HEK293 (cell line): Measurements from ENCODE around the gene KCNJ5.

Experiments used
- CTCF ChIA-PET: fragments of 350-600 bp; formaldehyde crosslinking; extraction: SDS; loops from one replicate; lab custom pipeline; 2021; ENCODE audit warnings: antibody characterized with exemption; lab: Yijun Ruan, JAX
- POLR2A ChIA-PET: fragments of 300-600 bp; formaldehyde crosslinking; extraction: SDS; loops from one replicate; lab custom pipeline; 2020; ENCODE audit warnings: antibody characterized with exemption, inconsistent platforms; lab: Yijun Ruan, JAX
- H3K27ac ChIP-seq: fragments of 200-500 bp; sonication (Bioruptor generic); 2 replicates; pipeline ENCODE4 v1.5.1; 2014; ENCODE audit warnings: low read depth, low read length, control low read depth, inconsistent platforms; ENCODE audit errors: extremely low read depth
- H3K36me3 ChIP-seq, 2 experiments: fragments of 200-500 bp in 1 of 2; sonication (Bioruptor generic) in 1 of 2; 1 replicate in 1 of 2; 2 replicates in 1 of 2; pipeline ENCODE4 v1.5.1; 2014 to 2017; ENCODE audit warnings: inconsistent platforms in 2 of 2, low read length in 2 of 2; ENCODE audit not compliant: control insufficient read depth in 2 of 2, insufficient read depth in 1 of 2
- H3K4me1 ChIP-seq: fragments of 200-500 bp; sonication (Bioruptor generic); 2 replicates; pipeline ENCODE4 v1.5.1; 2014; ENCODE audit warnings: mild to moderate bottlenecking, low read length, inconsistent platforms; ENCODE audit not compliant: control insufficient read depth, insufficient read depth
- H3K4me3 ChIP-seq: 2 replicates; pipeline ENCODE4 v1.5.1; 2011; ENCODE audit warnings: low read depth, mild to moderate bottlenecking, control low read depth, low read length, moderate library complexity
- H3K9me3 ChIP-seq: fragments of 200-500 bp; sonication (Bioruptor generic); 2 replicates; pipeline ENCODE4 v1.5.1; 2014; ENCODE audit warnings: low read depth, low read length, inconsistent platforms; ENCODE audit not compliant: control insufficient read depth, insufficient read depth
- EGR2 ChIP-seq: fragments of 450-650 bp; formaldehyde crosslinking; IDR thresholded peaks from 2 replicates; pipeline ENCODE4 v1.5.1; 2016; ENCODE audit warnings: low read depth, missing biosample characterization, missing genetic modification characterization
- HOXA7 ChIP-seq: sonication (generic); formaldehyde crosslinking; IDR thresholded peaks from 2 replicates; pipeline ENCODE4 v1.8.1; 2022; ENCODE audit warnings: missing genetic modification reagents, borderline replicate concordance
- MYNN ChIP-seq: fragments of 450-650 bp; formaldehyde crosslinking; IDR thresholded peaks from 2 replicates; pipeline ENCODE4 v1.5.1; 2016; ENCODE audit warnings: missing biosample characterization, missing genetic modification characterization, borderline replicate concordance
- SP3 ChIP-seq: fragments of 450-650 bp; formaldehyde crosslinking; IDR thresholded peaks from 2 replicates; pipeline ENCODE4 v1.5.1; 2016; ENCODE audit warnings: missing biosample characterization, missing genetic modification characterization
- TRIM28 ChIP-seq: IDR thresholded peaks from 2 replicates; pipeline ENCODE4 v1.6.1; 2011; ENCODE audit warnings: low read length, control low read depth, borderline replicate concordance
- YY1 ChIP-seq: fragments of 450-650 bp; formaldehyde crosslinking; IDR thresholded peaks from 2 replicates; pipeline ENCODE4 v1.5.1; 2018; ENCODE audit warnings: missing biosample characterization, missing genetic modification characterization
- ZBTB21 ChIP-seq: fragments of 450-650 bp; formaldehyde crosslinking; IDR thresholded peaks from 2 replicates; pipeline ENCODE4 v1.5.1; 2017; ENCODE audit warnings: missing biosample characterization, missing genetic modification characterization
- ZEB2 ChIP-seq: fragments of 450-650 bp; formaldehyde crosslinking; IDR thresholded peaks from 2 replicates; pipeline ENCODE4 v1.5.1; 2016; ENCODE audit warnings: missing biosample characterization, missing genetic modification characterization
- ZFHX2 ChIP-seq: fragments of 450-650 bp; formaldehyde crosslinking; conservative IDR thresholded peaks from 2 replicates; pipeline ENCODE4 v1.5.1; 2016; ENCODE audit warnings: missing biosample characterization, missing genetic modification characterization
- ZFP41 ChIP-seq: fragments of 450-650 bp; formaldehyde crosslinking; IDR thresholded peaks from 2 replicates; pipeline ENCODE4 v1.5.1; 2016; ENCODE audit warnings: missing biosample characterization, missing genetic modification characterization, borderline replicate concordance
- ZNF174 ChIP-seq: fragments of 450-650 bp; formaldehyde crosslinking; IDR thresholded peaks from 2 replicates; pipeline ENCODE4 v1.5.0; 2017; ENCODE audit warnings: missing biosample characterization, mild to moderate bottlenecking, missing genetic modification characterization
- ZNF202 ChIP-seq: fragments of 450-650 bp; formaldehyde crosslinking; IDR thresholded peaks from 2 replicates; pipeline ENCODE4 v1.5.1; 2016; ENCODE audit warnings: missing biosample characterization, missing genetic modification characterization, borderline replicate concordance
- ZNF221 ChIP-seq: fragments of 450-650 bp; formaldehyde crosslinking; IDR thresholded peaks from 2 replicates; pipeline ENCODE4 v1.5.1; 2017; ENCODE audit warnings: missing biosample characterization, missing genetic modification characterization, borderline replicate concordance
- ZNF473 ChIP-seq: fragments of 450-650 bp; formaldehyde crosslinking; IDR thresholded peaks from 2 replicates; pipeline ENCODE4 v1.5.1; 2017; ENCODE audit warnings: missing biosample characterization, missing genetic modification characterization
- ZNF501 ChIP-seq: fragments of 450-650 bp; formaldehyde crosslinking; IDR thresholded peaks from 2 replicates; pipeline ENCODE4 v1.5.1; 2016; ENCODE audit warnings: missing biosample characterization, missing genetic modification characterization
- ZNF654 ChIP-seq: fragments of 450-650 bp; formaldehyde crosslinking; IDR thresholded peaks from 2 replicates; pipeline ENCODE4 v1.5.1; 2016; ENCODE audit warnings: low read depth, missing biosample characterization, missing genetic modification characterization
- ZSCAN30 ChIP-seq: fragments of 450-650 bp; IDR thresholded peaks from 2 replicates; pipeline ENCODE4 v1.5.1; 2018; ENCODE audit warnings: missing biosample characterization, mild to moderate bottlenecking, missing genetic modification characterization, moderate library complexity
- TF ChIP-seq, protein P1 (sequence below): fragments of 450-650 bp; formaldehyde crosslinking; IDR thresholded peaks from 2 replicates; pipeline ENCODE4 v1.5.1; 2016; ENCODE audit warnings: missing biosample characterization, missing genetic modification characterization, borderline replicate concordance

KCNJ5 gene

DNA sequence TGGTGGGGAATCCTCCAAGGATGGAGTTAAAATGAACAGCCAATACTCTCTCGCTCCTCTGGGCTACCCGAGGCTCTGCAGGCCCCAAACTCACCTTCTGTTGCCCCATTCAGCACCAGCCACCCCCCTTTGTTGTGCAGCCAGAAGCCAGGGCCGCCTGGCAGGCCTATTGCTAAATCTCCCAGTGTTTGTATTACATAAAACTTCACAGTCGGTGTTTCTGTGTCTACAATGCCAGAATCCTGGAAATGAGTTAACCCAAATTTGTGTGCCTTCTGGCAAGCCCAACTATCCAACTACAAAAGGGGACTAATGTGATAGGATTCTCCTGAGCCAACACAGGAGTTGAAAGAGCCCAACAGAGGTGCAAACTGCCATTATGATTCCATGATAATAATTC, 9.3 kb downstream of the KCNJ5 start:
- ChIA-PET CTCF (no interaction called here), POLR2A (no interaction called here)
- Histone ChIP-seq H3K27ac (no peak overlapping the region), H3K4me3 (no peak overlapping the region), H3K4me1 (0 out of 2 replicates have a peak, but pooled peaks cover 3% of the 10 kb centered on the region), H3K36me3 (peaks cover 0 to 3% of the 10 kb centered on the region in 2 experiments; a peak in 1 of 3 replicates), H3K9me3 (no peaks in the 10 kb centered on the region)
- no peak for TF ChIP-seq ZNF473
- no peak for TF ChIP-seq ZEB2 (tag by site-specific recombination)
- TF ChIP-seq ZNF501 (tag by site-specific recombination) = no peak

DNA sequence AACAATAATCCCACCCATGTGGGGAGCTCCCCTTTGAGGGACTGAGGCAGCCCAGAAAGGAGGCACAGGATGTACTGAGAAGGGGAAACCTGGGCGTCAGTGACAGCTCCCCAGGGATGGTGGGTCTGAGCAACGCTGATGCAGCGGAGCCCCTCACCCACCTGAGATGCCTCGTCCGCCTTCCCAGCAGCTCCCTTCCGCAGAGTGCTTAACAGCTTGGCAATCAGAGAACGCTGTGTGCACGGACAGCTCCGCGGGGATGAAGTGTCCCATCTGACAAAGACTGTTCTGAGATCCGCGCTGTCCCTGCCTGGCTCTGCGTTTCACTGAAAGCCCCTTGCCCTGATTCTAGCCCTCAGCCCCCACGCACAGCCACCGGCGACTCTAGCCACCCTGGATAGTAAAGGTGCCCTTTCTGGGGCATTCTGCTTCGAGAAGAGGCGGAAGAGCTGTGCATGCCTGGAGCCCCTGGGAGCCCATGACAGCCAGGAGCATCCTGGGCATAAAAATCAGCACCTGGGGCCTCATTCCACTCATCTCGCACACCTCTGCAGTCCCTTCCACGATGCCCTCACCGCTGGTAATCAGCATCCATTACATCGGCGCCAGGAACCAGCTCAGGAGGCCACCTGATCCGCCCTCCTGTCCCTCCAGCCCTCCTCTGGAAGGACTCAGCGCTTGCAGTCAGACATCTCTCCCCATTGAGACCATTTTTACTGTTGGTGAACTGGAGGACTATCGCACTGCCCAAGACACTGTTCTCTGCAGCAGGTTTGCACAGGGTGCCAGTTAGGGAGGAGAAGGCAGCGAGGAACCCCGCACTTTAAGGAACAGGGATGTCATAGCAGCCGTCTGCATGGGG, 10.7 kb downstream of the KCNJ5 start:
- Histone ChIP-seq H3K27ac (no peak overlapping the region), H3K9me3 (no peaks in the 10 kb centered on the region), H3K4me1 (0 out of 2 replicates have a peak, but pooled peaks cover 3% of the 10 kb centered on the region), H3K4me3 (no peak overlapping the region), H3K36me3 (peaks cover 0 to 3% of the 10 kb centered on the region in 2 experiments; a peak in 1 of 3 replicates)
- POLR2A ChIA-PET = no interaction called here
- no peak for TF ChIP-seq HOXA7 (CRISPR knock-in tag)
- no peak for TF ChIP-seq ZFP41 (tag by site-specific recombination)
- no peak for TF ChIP-seq ZBTB21 (tag by site-specific recombination)
- TF ChIP-seq MYNN = no peak
- TF ChIP-seq TRIM28 = no peak
- no peak for TF ChIP-seq SP3
- TF ChIP-seq ZNF654 (tag by site-specific recombination) = no peak
- TF ChIP-seq ZNF221 (tag by site-specific recombination) = no peak
- CTCF ChIA-PET = interaction anchor here (1.6 to 2.1 kb wide), 2 partner anchors 16 to 54 kb away, joined by 5 to 9 read pairs; no protein-coding TSS in a partner anchor

DNA sequence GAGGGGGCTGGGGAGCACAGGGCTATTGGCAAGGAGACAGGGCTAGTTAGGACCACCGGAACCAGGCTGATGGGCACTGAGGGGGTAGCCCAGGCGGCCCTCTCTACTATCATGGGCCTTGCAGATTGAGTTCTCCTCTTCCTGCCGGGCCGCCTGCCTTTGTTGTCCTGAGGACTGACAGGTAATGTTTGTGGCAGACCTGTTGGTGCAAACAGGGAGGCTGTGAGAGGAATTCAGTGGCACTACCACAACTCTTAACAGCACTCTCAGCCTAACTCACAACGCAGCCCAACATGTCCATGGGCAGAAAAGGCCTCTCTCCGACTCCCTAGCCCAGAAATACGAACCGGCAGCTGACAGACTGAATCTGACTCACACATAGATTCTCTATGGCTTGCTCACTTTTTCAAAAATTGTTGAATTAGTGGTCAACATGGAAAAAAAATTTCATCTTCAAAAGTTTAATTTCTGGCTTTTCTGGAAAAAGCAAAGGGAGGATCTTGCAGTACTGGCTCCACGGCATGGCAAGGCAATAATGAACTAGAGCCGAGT, 11.4 kb downstream of the KCNJ5 start:
- Histone ChIP-seq H3K4me1 (0 out of 2 replicates have a peak, but pooled peaks cover 3% of the 10 kb centered on the region), H3K36me3 (peaks cover 0 to 3% of the 10 kb centered on the region in 2 experiments; a peak in 1 of 3 replicates), H3K27ac (no peak overlapping the region), H3K4me3 (no peak overlapping the region), H3K9me3 (no peaks in the 10 kb centered on the region)
- no peak for TF ChIP-seq ZNF174 (tag by site-specific recombination)
- TF ChIP-seq ZSCAN30 (tag by site-specific recombination) = no peak
- ChIA-PET CTCF (interaction anchor here (0.7 to 2.1 kb wide), 5 partner anchors 14 to 849 kb away, joined by 3 to 9 read pairs (median 5); no protein-coding TSS in a partner anchor), POLR2A (no interaction called here)

DNA sequence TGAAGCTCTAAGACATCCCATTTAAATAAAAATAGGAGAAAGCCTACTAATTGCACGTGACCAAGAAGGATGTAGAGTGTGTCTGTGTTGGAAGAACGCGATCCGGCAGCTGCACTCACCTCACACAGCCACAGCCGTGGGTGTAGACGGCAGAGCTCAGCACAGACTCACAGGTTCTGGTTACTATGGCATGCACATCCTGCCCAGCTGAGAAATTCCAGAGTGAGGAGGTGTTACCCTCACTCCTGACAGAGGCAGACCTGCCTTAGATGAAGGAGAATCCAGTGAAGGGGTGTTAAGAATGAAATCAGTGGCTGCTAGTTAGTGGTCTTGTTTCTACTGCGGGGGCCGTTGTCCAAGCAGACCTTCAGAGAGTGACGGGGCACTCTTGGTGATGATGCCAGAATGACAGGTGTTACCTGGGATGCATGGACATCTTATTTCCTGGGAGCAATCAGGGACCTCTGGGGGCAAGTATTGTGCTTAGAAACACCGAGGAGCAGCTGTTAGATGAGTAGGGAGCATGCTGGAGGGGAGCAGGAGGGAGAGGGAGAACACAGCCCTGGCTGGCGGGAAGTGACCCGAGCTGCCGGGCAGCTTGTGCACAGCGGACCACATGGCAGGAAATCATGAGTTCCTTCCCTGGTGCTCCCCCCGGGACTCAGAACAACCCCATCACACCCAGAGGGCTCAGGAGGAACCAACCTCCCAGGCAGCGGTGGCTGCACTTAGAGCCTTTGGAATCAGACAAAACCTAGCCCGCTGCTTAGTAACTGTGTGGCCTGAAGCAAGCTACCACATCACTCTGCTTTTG, 12.3 kb downstream of the KCNJ5 start:
- TF ChIP-seq ZFHX2 (tag by site-specific recombination) = peak; percentile 56
- TF ChIP-seq, protein P1, sequence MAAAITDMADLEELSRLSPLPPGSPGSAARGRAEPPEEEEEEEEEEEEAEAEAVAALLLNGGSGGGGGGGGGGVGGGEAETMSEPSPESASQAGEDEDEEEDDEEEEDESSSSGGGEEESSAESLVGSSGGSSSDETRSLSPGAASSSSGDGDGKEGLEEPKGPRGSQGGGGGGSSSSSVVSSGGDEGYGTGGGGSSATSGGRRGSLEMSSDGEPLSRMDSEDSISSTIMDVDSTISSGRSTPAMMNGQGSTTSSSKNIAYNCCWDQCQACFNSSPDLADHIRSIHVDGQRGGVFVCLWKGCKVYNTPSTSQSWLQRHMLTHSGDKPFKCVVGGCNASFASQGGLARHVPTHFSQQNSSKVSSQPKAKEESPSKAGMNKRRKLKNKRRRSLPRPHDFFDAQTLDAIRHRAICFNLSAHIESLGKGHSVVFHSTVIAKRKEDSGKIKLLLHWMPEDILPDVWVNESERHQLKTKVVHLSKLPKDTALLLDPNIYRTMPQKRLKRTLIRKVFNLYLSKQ (tag by site-specific recombination) = no peak
- no peak for TF ChIP-seq YY1
- no peak for TF ChIP-seq ZNF202 (tag by site-specific recombination)
- TF ChIP-seq ZBTB21 (tag by site-specific recombination) = no peak
- TF ChIP-seq EGR2 (tag by site-specific recombination) = peak; percentile 58
- CTCF ChIA-PET = interaction anchor here (0.5 to 2.1 kb wide), 5 partner anchors 15 to 848 kb away, joined by 3 to 9 read pairs (median 3); no protein-coding TSS in a partner anchor
- peaks cover 0 to 3% of the 10 kb centered on the region in 2 experiments; a peak in 1 of 3 replicates for H3K36me3 ChIP-seq
- POLR2A ChIA-PET = no interaction called here
- H3K4me1 ChIP-seq = 0 out of 2 replicates have a peak, but pooled peaks cover 3% of the 10 kb centered on the region
- no peak overlapping the region for H3K4me3 ChIP-seq
- H3K27ac ChIP-seq = no peak overlapping the region
- no peaks in the 10 kb centered on the region for H3K9me3 ChIP-seq
